Erythroblast (primary cell): ENCODE measurements around the gene DDX42.

Experiments used
- DNase-seq, 2 experiments: peaks; one replicate each; lab custom pipeline; 2025; lab: John Stamatoyannopoulos, UW
- GATA1 ChIP-seq: IDR thresholded peaks from 2 replicates; pipeline ENCODE4 v1.6.1; 2011; ENCODE audit warnings: low read depth, mild to moderate bottlenecking, control low read depth, low read length, moderate library complexity
- POLR2A ChIP-seq: IDR thresholded peaks from 2 replicates; pipeline ENCODE4 v1.6.1; 2011; ENCODE audit warnings: mild to moderate bottlenecking, low read length

Gene DDX42

GRCh38 chr17:63774141-63774968, at the start of gene DDX42:
TSS of gene DDX42 (plus strand) at chr17:63774170. CDS start at chr17:63787050, 12,880 bp downstream.
- peak in 1 of 2 experiments; percentile 97 for DNase-seq
- no peak for TF ChIP-seq GATA1
- no peak for TF ChIP-seq POLR2A

- no peak for DNase-seq
- TF ChIP-seq GATA1 (no peak), POLR2A (no peak)
Observed at GRCh38 chr17:63735691-63736090, 38.3 kb upstream of the DDX42 start.

GRCh38 chr17:63740464-63741142, 33.4 kb upstream of the DDX42 start:
- peak; percentile 39 to 57 for DNase-seq
- no peak for TF ChIP-seq GATA1
- TF ChIP-seq POLR2A, result no peak

- TF ChIP-seq GATA1, result no peak
- no peak for TF ChIP-seq POLR2A
- no peak for DNase-seq
Observed at GRCh38 chr17:63741143-63741407, 32.9 kb upstream of the DDX42 start.

- peak; percentile 92 for TF ChIP-seq POLR2A
- TF ChIP-seq GATA1, result no peak
- peak; percentile 98 for DNase-seq
Observed at GRCh38 chr17:63741408-63742173, 32.4 kb upstream of the DDX42 start, which contains the start of gene STRADA. TSS of gene STRADA (minus strand) at chr17:63741799. CDS start at chr17:63728369, 13,430 bp downstream.

- TF ChIP-seq POLR2A (no peak), GATA1 (no peak)
- peak in 1 of 2 experiments; percentile 38 for DNase-seq
Observed at GRCh38 chr17:63751806-63752205, 22.2 kb upstream of the DDX42 start.

GRCh38 chr17:63752707-63753106, 21.3 kb upstream of the DDX42 start:
- no peak for DNase-seq
- TF ChIP-seq GATA1, result no peak
- no peak for TF ChIP-seq POLR2A

- TF ChIP-seq POLR2A (no peak), GATA1 (no peak)
- peak in 1 of 2 experiments; percentile 66 for DNase-seq
Observed at GRCh38 chr17:63753215-63753614, 20.8 kb upstream of the DDX42 start.

- TF ChIP-seq POLR2A (no peak), GATA1 (no peak)
Observed at GRCh38 chr17:63754046-63754445, 19.9 kb upstream of the DDX42 start.

GRCh38 chr17:63758428-63758827, 15.5 kb upstream of the DDX42 start:
- TF ChIP-seq POLR2A (no peak), GATA1 (no peak)
- DNase-seq, result no peak

More at GRCh38 chr17:63754046-63754445, 19.9 kb upstream of the DDX42 start:
- no peak for DNase-seq

GRCh38 chr17:63760771-63761539, 13.0 kb upstream of the DDX42 start:
- TF ChIP-seq GATA1, result no peak
- TF ChIP-seq POLR2A, result no peak
- DNase-seq, result no peak

- no peak for TF ChIP-seq GATA1
- no peak for TF ChIP-seq POLR2A
- DNase-seq, result no peak
Observed at GRCh38 chr17:63762161-63763078, 11.6 kb upstream of the DDX42 start.

GRCh38 chr17:63764716-63765115, 9.3 kb upstream of the DDX42 start:
- TF ChIP-seq POLR2A (no peak), GATA1 (no peak)
- DNase-seq, result no peak
